HepG2 (cell line): ENCODE results near the gene LYZ. TPM values are rescaled to one million over a fixed set of nuclear protein-coding genes. Genes with fewer than 3 reads are reported as not detected.
A peak's percentile ranks its signal among the peaks of the same experiment; 100 is the strongest.

Experiments
- ATF4 ChIP-seq, 2 experiments: fragments of 450-650 bp in 1 of 2; sonication (generic) in 1 of 2; formaldehyde crosslinking; IDR thresholded peaks; 2 replicates each; pipeline versions ENCODE4 v1.5.0 to v1.8.0; 2020 to 2022; ENCODE audit warnings: mild to moderate bottlenecking in 1 of 2, missing genetic modification reagents in 1 of 2
- CREM ChIP-seq, 2 experiments: sonication (generic) in 1 of 2; formaldehyde crosslinking in 1 of 2; IDR thresholded peaks; 2 replicates each; pipeline versions ENCODE4 v1.4.0 to v1.6.1; 2016 to 2020; ENCODE audit warnings: antibody characterized with exemption in 1 of 2, mild to moderate bottlenecking in 1 of 2, missing genetic modification reagents in 1 of 2
- EP300 ChIP-seq, 3 experiments: sonication (generic) in 1 of 3; formaldehyde crosslinking in 1 of 3; IDR thresholded peaks; 2 replicates each; pipeline versions ENCODE4 v1.5.1 to v1.6.1; 2011 to 2020; ENCODE audit warnings: low read depth in 2 of 3, low read length in 2 of 3, borderline replicate concordance in 1 of 3, improper control_type of control experiment in 1 of 3, mild to moderate bottlenecking in 1 of 3, missing genetic modification reagents in 1 of 3, moderate library complexity in 1 of 3
- KDM6A ChIP-seq: IDR thresholded peaks from 2 replicates; pipeline ENCODE4 v1.6.1; 2016; ENCODE audit warnings: low read depth
- KMT2A ChIP-seq: sonication (generic); formaldehyde crosslinking; IDR thresholded peaks from 2 replicates; pipeline ENCODE4 v1.4.0; 2020; ENCODE audit warnings: missing genetic modification reagents
- MIER3 ChIP-seq: IDR thresholded peaks from 2 replicates; pipeline ENCODE4 v1.6.1; 2016; ENCODE audit warnings: missing compliant biosample characterization, borderline replicate concordance
- MTF1 ChIP-seq: sonication (generic); formaldehyde crosslinking; IDR thresholded peaks from 2 replicates; pipeline ENCODE4 v1.5.0; 2020; ENCODE audit warnings: missing genetic modification reagents
- NFYC ChIP-seq: IDR thresholded peaks from 2 replicates; pipeline ENCODE4 v1.6.1; 2016; ENCODE audit warnings: missing genetic modification reagents, missing compliant biosample characterization
- PAF1 ChIP-seq: IDR thresholded peaks from 2 replicates; pipeline ENCODE4 v1.6.1; 2016; ENCODE audit warnings: missing genetic modification reagents, missing compliant biosample characterization
- PRMT3 ChIP-seq: sonication (generic); formaldehyde crosslinking; IDR thresholded peaks from 2 replicates; pipeline ENCODE4 v1.8.1; 2022; ENCODE audit warnings: low read depth, mild to moderate bottlenecking, moderate library complexity, missing genetic modification reagents, borderline replicate concordance
- RBAK ChIP-seq: sonication (generic); formaldehyde crosslinking; IDR thresholded peaks from 2 replicates; pipeline ENCODE4 v1.5.1; 2020; ENCODE audit warnings: mild to moderate bottlenecking, missing genetic modification reagents
- SIX1 ChIP-seq: sonication (generic); formaldehyde crosslinking; IDR thresholded peaks from 2 replicates; pipeline ENCODE4 v1.4.0; 2020; ENCODE audit warnings: missing genetic modification reagents, borderline replicate concordance
- SNRNP70 ChIP-seq: fragments of 200-400 bp; formaldehyde crosslinking; IDR thresholded peaks from 2 replicates; pipeline ENCODE4 v1.6.1; 2017; ENCODE audit warnings: mild to moderate bottlenecking, low read depth, low read length, moderate library complexity
- TEAD3 ChIP-seq: optimal IDR thresholded peaks from 2 replicates; pipeline ENCODE3; 2016; ENCODE audit warnings: borderline replicate concordance
- TGIF2 ChIP-seq: IDR thresholded peaks from 2 replicates; pipeline ENCODE4 v1.6.1; 2016; ENCODE audit warnings: control low read depth, missing compliant biosample characterization
- ZNF234 ChIP-seq: sonication (generic); formaldehyde crosslinking; conservative IDR thresholded peaks from 2 replicates; pipeline ENCODE4 v1.5.1; 2020; ENCODE audit warnings: mild to moderate bottlenecking, missing genetic modification reagents
- ZNF264 ChIP-seq: sonication (generic); formaldehyde crosslinking; IDR thresholded peaks from 2 replicates; pipeline ENCODE4 v1.4.0; 2020; ENCODE audit warnings: missing genetic modification reagents
- ZNF274 ChIP-seq: sonication (generic); formaldehyde crosslinking; IDR thresholded peaks from 2 replicates; pipeline ENCODE4 v1.5.1; 2020; ENCODE audit warnings: mild to moderate bottlenecking, missing genetic modification reagents
- ZNF431 ChIP-seq: sonication (generic); formaldehyde crosslinking; IDR thresholded peaks from 2 replicates; pipeline ENCODE4 v1.9.0; 2022; ENCODE audit warnings: missing genetic modification reagents, low read depth, mild to moderate bottlenecking, borderline replicate concordance
- ZNF605 ChIP-seq: sonication (generic); formaldehyde crosslinking; IDR thresholded peaks from 2 replicates; pipeline ENCODE4 v1.8.0; 2022; ENCODE audit warnings: mild to moderate bottlenecking, missing genetic modification reagents
- ZNF660 ChIP-seq: sonication (generic); formaldehyde crosslinking; IDR thresholded peaks from 2 replicates; pipeline ENCODE4 v1.5.1; 2020; ENCODE audit warnings: mild to moderate bottlenecking, low read depth, missing genetic modification reagents, borderline replicate concordance
- ZNF766 ChIP-seq: sonication (generic); formaldehyde crosslinking; IDR thresholded peaks from 2 replicates; pipeline ENCODE4 v1.5.0; 2020; ENCODE audit warnings: missing genetic modification reagents, borderline replicate concordance
- polyA plus RNA-seq, 8 experiments: library from polyadenylated mRNA; depleted of rRNA in 3 of 8; stranded (reverse) in 7 of 8; unstranded in 1 of 8; fragments of >200 nt; fragmentation: Illumina TruSeq in 4 of 8; extraction: Trizol in 4 of 8; gene quantifications; 2 replicates each; pipeline versions ENCODE4 v1.2.1 to v1.2.3, GENCODE V29; 2011 to 2016; ENCODE audit warnings: low read depth in 4 of 8, missing spikeins in 1 of 8, mixed read lengths in 1 of 8; ENCODE audit not compliant: insufficient read depth in 1 of 8
- total RNA-seq, 5 experiments: library from RNA; depleted of rRNA; stranded (reverse); fragments of >200 nt; fragmentation: Illumina TruSeq; extraction: Trizol; gene quantifications; 2 replicates each; pipeline ENCODE4 v1.2.3, GENCODE V29; 2016; ENCODE audit warnings: low read depth in 1 of 5
- TF ChIP-seq, protein P1 (sequence below): sonication (generic); formaldehyde crosslinking; IDR thresholded peaks from 2 replicates; pipeline ENCODE4 v1.4.0; 2020; ENCODE audit warnings: missing genetic modification reagents
- TF ChIP-seq, protein P2 (sequence below): sonication (generic); formaldehyde crosslinking; IDR thresholded peaks from 2 replicates; pipeline ENCODE4 v1.8.0; 2023; ENCODE audit warnings: mild to moderate bottlenecking, missing genetic modification reagents

LYZ gene
- total and polyA plus RNA-seq, 2 of the 13 experiments (the other 11 are each of a cell fraction or from before 2014, with no cell fraction given): 1,788 to 2,054 TPM

GRCh38 chr12:69354556-69355187, 6.5 kb downstream of the LYZ start (continued):
- no peak for TF ChIP-seq SNRNP70
- peak; percentile 95 for TF ChIP-seq PRMT3
- no peak for TF ChIP-seq RBAK
- peak; percentile 62; the same call in 1 of the 2 replicates for TF ChIP-seq ZNF766
- peak; percentile 10 for TF ChIP-seq NFYC (CRISPR knock-in tag)
- TF ChIP-seq PAF1 (CRISPR knock-in tag): peak; percentile 99
- TF ChIP-seq ZNF274 (CRISPR knock-in tag): no peak; the same call in 1 of the 2 replicates
- TF ChIP-seq, protein P1, sequence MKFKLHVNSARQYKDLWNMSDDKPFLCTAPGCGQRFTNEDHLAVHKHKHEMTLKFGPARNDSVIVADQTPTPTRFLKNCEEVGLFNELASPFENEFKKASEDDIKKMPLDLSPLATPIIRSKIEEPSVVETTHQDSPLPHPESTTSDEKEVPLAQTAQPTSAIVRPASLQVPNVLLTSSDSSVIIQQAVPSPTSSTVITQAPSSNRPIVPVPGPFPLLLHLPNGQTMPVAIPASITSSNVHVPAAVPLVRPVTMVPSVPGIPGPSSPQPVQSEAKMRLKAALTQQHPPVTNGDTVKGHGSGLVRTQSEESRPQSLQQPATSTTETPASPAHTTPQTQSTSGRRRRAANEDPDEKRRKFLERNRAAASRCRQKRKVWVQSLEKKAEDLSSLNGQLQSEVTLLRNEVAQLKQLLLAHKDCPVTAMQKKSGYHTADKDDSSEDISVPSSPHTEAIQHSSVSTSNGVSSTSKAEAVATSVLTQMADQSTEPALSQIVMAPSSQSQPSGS (CRISPR knock-in tag): peak; percentile 61; the same call in 1 of the 2 replicates
- 0 out of 2 replicates have a peak, but pooled peaks have one; percentile 27 for TF ChIP-seq ZNF264 (CRISPR knock-in tag)
- TF ChIP-seq, protein P2, sequence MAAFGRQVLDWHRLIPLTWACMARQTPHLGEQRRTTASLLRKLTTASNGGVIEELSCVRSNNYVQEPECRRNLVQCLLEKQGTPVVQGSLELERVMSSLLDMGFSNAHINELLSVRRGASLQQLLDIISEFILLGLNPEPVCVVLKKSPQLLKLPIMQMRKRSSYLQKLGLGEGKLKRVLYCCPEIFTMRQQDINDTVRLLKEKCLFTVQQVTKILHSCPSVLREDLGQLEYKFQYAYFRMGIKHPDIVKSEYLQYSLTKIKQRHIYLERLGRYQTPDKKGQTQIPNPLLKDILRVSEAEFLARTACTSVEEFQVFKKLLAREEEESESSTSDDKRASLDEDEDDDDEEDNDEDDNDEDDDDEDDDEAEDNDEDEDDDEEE (CRISPR knock-in tag): 0 out of 2 replicates have a peak, but pooled peaks have one; percentile 72
- TF ChIP-seq EP300 (IDR thresholded peaks at IDR 0.05; ENCODE audit: low read depth in 2 of 2, low read length in 2 of 2): no peak
- peak; percentile 65; the same call in 1 of the 2 replicates for TF ChIP-seq EP300 (CRISPR knock-in tag; IDR thresholded peaks at IDR 0.05; ENCODE audit: borderline replicate concordance)
- 0 out of 2 replicates have a peak, but pooled peaks have one; percentile 29 for TF ChIP-seq CREM (IDR thresholded peaks at IDR 0.05)
- TF ChIP-seq CREM (CRISPR knock-in tag; IDR thresholded peaks at IDR 0.05): no peak
- TF ChIP-seq MIER3: 0 out of 2 replicates have a peak, but pooled peaks have one; percentile 73
- TF ChIP-seq ATF4 (CRISPR knock-in tag; IDR thresholded peaks at IDR 0.05): no peak
- no peak for TF ChIP-seq ZNF234
- peak; percentile 35; the same call in 1 of the 2 replicates for TF ChIP-seq MTF1 (CRISPR knock-in tag)
- TF ChIP-seq ZNF605 (CRISPR knock-in tag): peak; percentile 76; the same call in 1 of the 2 replicates
- peak; percentile 80 for TF ChIP-seq TEAD3
- TF ChIP-seq ZNF660 (CRISPR knock-in tag): no peak
- no peak for TF ChIP-seq TGIF2 (CRISPR knock-in tag)
- 0 out of 2 replicates have a peak, but pooled peaks have one; percentile 43 for TF ChIP-seq KMT2A (CRISPR knock-in tag)
- no peak for TF ChIP-seq ZNF431 (CRISPR knock-in tag)
- peak; percentile 37; the same call in 1 of the 2 replicates for TF ChIP-seq SIX1 (CRISPR knock-in tag)
- TF ChIP-seq KDM6A (CRISPR knock-in tag): no peak
